GM18499 (cell line): Measurements from ENCODE around the gene ADAMTS14.
"Not testable (repeated sequence)": the region's sequence is repeated elsewhere in the genome, so short reads cannot be mapped to it uniquely, and the experiment has no call there.

Source experiments
- ATAC-seq: cut with Tn5 transposase; IDR thresholded peaks from one replicate; pipeline ENCODE4 v1.9.1; 2021; ENCODE audit warnings: moderate number of reproducible peaks; ENCODE audit not compliant: insufficient read depth, unreplicated experiment

ADAMTS14 gene, protein sequence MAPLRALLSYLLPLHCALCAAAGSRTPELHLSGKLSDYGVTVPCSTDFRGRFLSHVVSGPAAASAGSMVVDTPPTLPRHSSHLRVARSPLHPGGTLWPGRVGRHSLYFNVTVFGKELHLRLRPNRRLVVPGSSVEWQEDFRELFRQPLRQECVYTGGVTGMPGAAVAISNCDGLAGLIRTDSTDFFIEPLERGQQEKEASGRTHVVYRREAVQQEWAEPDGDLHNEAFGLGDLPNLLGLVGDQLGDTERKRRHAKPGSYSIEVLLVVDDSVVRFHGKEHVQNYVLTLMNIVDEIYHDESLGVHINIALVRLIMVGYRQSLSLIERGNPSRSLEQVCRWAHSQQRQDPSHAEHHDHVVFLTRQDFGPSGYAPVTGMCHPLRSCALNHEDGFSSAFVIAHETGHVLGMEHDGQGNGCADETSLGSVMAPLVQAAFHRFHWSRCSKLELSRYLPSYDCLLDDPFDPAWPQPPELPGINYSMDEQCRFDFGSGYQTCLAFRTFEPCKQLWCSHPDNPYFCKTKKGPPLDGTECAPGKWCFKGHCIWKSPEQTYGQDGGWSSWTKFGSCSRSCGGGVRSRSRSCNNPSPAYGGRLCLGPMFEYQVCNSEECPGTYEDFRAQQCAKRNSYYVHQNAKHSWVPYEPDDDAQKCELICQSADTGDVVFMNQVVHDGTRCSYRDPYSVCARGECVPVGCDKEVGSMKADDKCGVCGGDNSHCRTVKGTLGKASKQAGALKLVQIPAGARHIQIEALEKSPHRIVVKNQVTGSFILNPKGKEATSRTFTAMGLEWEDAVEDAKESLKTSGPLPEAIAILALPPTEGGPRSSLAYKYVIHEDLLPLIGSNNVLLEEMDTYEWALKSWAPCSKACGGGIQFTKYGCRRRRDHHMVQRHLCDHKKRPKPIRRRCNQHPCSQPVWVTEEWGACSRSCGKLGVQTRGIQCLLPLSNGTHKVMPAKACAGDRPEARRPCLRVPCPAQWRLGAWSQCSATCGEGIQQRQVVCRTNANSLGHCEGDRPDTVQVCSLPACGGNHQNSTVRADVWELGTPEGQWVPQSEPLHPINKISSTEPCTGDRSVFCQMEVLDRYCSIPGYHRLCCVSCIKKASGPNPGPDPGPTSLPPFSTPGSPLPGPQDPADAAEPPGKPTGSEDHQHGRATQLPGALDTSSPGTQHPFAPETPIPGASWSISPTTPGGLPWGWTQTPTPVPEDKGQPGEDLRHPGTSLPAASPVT

DNA sequence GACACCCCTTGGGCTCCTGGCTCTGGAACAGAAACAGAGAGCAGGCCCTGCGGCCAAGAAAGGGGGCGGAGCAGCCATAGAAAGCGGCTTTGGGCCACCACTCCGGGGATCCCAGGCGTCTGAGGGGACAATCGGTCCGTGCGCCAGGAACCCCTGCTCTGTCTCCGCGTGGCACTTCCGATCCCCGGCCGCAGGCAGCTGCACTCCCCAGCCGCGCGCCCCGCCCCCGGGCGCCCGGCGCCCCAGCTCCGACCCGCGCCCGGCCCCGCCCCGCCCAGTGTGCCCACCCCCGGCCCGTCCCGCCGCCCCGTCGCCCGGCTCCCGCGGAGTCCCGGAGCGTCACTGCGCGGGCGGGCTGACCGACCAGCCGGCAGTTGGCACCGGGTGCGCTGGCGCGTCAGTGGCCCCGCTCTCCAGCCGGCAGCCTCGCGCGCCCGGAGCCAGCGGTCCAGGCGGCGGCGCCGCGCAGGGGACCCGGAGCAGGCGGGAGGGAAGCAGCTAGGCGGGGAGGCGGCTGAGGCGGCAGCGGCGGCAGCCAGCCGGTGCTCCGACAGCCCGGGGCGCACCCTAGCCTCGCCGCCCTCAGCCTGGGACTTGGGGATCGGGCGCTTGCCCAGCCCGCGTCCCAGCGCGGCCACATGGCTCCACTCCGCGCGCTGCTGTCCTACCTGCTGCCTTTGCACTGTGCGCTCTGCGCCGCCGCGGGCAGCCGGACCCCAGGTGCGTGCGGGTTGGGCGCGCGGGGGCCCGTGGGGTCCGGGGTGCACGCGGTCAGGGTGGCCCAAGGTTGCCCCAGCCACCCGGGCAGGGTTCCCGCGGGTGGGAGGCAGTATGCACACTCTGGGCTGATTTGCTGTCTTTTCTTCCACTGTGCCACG lies at the start of gene ADAMTS14:
Gene ADAMTS14, plus strand, starts transcription at position 342 of the 878 bp plus-strand sequence. Its CDS starts 297 bp downstream, at position 639.
- no peak for ATAC-seq

DNA sequence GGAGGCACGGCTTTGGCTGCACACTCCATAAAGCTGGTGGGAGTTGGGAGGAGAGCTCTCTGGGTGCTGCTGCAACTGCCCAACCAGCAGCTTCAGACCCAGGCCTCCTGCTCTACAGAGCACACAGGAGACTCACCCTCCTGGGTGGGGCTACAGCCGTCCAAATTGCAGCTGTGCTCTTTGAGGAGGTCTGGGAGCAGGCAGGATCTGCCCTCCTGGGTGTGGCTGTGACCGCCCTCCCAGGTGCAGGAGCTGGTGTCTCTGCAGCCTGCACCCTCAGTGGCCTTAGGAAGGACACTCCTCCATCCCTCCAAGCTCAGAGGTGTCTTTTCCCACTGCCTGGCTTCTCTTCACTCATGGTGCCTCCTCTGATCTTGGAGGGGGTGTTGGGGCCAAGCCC lies 49.8 kb upstream of the ADAMTS14 start:
- no peak for ATAC-seq

DNA sequence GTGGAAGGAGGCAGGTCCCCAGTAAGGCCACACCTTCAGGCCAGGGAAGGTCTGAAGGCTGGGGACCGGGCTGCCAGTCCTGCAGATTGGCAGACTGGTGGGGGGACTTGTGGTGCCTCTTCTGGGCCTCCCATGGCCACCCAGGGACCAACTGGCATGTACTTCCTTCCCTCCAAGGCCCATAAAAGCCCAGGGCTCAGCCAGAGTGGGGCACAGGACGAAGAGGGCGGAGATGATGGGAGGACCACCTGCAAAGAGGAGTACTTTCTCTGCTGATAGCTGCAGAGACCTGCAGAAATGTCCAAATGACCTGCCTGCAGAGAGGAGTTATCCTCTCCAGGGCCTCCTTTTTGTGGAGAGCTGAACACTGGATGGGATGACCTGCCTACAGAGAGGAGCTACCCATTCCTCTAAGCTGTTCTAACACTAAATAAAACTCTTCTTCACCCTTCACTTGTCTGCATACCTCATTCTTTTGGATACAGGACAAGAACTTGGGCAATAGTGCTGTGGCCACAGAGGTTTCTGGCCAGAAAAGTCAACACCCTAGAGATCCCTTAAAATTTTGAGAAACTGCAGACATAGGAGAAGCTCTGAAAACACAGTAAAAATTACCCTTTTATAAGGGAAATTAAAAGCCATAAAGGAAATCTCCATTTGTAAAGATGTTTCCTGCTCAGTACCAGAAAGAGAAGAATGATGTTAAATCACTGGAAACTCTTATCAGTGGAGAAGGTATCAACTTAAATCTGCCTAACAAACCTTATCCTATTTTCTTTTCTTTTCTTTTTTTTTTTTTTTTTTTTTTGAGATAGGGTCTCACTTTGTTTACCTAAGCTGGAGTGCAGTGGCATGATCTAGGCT lies 49.1 kb upstream of the ADAMTS14 start:
- ATAC-seq = no peak

DNA sequence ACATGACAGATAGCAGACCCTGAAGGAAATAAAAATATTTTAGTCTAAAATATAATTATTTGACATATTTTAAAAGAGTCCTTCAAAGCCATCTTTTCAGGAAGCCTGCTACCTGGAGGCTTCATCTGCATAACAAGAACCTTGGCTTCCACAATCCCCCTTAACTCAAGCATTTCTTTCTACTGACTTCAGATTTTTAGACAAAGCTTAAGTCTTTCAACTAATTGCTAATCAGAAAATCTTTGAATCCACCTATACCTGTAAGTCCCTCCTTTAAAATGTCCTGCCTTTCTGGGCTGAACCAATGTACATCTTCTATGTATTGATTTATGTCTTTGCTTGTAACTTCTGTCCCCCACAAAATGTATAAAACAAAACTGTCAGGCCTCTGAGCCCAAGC lies 46.2 kb upstream of the ADAMTS14 start:
- ATAC-seq = no peak

DNA sequence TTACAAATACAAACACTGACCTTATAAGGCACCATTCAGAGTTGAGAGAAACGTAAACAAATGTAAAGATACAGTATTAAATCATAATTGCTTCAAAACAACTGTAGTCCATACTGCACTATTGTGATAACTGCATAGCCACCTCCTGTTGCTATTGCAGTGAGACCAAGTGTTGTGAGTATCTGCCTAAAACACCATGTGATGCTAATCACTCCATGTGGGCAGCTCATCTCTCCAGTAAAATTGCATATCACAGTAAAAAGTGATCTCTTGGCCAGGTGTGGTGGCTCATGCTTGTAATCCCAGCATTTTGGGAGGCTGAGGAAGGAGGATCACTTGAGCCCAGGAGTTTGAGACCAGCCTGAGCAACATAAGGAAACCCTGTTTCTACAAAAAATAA lies 43.0 kb upstream of the ADAMTS14 start:
- no peak for ATAC-seq

DNA sequence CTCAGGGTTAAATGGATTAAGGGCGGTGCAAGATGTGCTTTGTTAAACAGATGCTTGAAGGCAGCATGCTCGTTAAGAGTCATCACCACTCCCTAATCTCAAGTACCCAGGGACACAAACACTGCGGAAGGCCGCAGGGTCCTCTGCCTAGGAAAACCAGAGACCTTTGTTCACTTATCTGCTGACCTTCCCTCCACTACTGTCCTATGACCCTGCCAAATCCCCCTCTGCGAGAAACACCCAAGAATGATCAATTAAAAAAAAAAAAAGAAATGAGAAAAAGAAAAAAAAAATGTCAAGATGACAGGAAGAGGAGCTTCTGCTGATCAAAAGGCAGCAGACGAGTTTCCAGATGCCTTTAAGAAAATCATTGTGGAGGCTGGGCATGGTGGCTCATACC lies 40.6 kb upstream of the ADAMTS14 start:
- not testable (repeated sequence) for ATAC-seq

DNA sequence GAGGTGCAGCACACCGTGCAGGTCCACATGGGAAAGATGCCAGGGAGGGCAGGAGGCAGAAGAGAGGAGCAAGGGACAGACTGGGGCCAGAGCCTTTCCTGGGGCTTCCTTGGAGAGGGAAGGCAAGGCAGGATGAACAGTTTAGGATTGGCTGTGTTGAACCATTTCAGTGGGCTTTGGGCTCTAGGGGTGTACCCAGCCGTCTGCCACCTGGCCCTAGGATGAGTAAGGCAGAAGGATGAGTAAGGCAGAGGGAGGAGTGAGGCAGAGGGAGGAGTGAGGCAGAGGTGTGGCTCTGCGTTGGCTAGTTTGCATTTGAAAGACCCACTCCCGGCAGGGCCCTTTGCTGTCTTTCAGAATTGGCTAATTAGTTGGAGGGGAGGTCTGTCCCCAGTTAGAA lies 38.3 kb upstream of the ADAMTS14 start:
- ATAC-seq = no peak

DNA sequence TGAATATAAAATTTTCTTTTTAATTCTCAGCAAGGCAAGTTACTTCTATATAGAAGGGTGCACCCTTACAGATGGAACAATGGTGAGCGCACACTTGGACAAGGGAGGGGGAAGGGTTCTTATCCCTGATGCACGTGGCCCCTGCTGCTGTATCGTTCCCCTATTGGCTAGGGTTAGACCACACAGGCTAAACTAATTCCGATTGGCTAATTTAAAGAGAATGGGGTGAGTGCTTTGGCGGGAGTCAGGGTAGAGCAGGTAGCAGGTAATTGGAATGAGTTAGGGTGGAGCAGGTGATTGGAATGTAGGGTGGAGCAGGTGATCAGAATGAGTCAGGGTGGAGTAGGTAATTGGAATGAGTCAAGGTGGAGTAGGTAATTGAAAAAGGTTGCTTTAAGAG lies 37.8 kb upstream of the ADAMTS14 start:
- not testable (repeated sequence) for ATAC-seq

DNA sequence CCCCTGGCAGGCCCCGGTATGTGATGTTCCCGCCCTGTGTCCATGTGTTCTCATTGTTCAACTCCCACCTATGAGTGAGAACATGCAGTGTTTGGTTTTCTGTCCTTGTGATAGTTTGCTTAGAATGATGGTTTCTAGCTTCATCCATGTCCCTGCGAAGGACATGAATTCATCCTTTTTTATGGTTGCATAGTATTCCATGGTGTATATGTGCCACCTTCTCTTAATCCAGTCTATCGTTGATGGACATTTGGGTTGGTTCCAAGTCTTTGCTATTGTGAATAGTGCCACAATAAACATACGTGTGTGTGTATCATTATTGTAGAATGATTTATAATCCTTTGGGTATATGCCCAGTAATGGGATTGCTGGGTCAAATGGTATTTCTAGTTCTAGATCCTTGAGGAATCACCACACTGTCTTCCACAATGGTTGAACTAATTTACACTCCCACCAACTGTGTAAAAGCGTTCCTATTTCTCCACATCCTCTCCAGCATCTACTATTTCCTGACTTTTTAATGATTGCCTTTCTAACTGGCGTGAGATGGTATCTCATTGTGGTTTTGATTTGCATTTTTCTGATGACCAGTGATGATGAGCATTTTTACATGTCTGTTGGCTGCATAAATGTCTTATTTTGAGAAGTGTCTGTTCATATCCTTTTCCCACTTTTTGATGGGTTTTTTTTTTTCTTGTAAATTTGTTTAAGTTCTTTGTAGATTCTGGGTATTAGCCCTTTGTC lies 32.5 kb upstream of the ADAMTS14 start:
- ATAC-seq = not testable (repeated sequence)

DNA sequence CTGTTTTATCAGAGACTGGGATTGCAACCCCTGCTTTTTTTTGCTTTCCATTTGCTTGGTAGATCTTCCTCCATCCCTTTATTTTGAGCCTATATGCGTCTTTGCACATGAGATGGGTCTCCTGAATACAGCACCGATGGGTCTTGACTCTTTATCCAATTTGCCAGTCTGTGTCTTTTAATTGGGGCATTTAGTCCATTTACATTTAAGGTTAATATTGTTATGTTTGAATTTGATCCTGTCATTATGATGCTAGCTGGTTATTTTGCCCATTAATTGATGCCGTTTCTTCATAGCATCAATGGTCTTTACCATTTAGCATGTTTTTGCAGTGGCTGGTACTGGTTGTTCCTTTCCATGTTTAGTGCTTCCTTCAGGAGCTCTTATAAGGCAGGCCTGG lies 29.0 kb upstream of the ADAMTS14 start:
- not testable (repeated sequence) for ATAC-seq

DNA sequence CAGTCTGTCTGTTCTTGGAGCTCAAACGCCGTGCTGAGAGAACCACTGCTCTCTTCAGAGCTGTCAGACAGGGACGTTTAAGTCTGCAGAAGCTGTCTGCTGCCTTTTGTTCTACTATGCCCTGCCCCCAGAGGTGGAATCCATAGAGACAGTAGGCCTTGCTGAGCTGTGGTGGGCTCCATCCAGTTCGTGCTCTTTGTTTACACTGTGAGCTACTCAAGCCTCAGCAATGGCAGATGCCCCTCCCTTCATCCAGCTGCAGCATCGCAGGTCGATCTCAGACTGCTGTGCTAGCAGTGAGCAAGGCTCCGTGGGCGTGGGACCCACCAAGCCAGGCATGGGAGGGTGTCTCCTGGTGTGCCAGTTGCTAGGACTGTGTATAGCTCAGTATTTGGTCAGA lies 27.3 kb upstream of the ADAMTS14 start:
- ATAC-seq = not testable (repeated sequence)

DNA sequence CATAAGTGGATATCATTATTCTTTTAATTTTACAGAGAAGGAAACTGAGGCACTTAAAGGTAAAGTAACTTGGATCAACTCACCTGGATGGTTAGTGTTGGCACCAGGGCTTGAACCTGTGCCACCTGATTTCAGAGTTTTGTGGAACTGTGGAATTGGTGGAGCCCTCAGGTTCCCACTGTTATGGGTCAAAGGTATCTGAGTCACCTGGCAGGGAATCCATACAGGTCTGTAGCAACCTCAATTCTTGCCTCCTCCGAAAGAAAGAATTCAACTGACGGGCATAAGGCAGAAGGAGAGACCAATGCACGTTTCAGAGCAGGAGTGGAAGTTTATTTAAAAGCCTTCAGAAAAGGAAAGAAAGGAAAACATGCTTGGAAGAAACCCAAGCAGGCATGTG lies 25.2 kb upstream of the ADAMTS14 start:
- no peak for ATAC-seq

DNA sequence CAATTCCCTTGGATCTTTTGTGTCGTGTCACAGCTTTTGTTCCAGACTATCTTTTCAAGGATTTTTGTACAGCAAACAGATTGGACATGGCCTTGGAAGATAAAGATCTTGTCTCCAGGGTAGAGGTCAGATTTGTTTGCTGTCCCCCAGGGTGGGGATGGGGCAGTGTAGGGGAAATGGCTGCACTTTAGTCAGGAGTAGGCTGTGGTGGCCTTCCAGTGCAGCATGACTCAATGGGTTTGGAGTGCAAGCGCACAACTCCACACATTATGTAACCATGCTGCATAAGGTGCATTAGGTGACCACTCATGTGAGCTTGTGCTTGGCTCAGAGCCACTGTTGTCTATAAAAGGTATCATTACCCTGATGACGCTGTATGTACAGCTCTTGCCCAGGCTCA lies 23.9 kb upstream of the ADAMTS14 start:
- ATAC-seq = no peak

DNA sequence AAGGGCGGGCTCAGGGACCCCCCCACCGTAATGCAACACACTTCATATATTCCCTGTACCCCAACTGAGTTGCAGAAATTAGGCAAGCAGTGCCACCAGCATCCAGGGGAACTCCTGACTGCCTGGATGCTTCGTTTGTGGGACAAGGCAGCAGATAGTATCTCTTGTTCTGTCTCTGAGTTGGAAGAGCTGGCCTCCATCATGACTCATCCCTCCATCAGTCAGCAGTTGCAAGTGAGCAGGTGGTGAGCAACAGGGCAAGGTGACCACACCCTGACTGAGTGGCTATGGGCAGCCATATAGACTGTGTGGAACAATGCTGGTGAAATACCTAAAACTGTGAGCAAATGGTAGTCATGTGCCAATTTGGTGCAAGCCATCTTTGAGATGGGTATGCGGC lies 22.8 kb upstream of the ADAMTS14 start:
- no peak for ATAC-seq

DNA sequence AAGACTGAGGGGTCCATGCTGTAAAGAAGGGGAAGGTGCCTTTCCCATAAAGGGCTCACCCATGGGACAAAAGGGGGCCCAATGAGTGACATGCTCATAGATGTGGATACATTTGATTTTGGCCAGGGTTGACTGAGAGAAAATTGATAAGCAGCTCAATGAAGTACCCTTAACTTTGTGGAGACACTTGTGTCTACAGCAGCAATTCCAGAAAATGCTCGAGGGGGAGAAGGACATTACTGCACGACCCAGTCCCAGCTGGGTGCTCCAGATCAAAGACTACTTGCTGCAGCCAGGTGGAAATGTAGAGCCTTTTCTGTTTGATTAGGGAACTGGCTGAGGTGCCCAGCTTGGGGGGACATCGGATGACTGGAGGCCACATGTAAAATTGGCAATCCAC lies 22.2 kb upstream of the ADAMTS14 start:
- ATAC-seq = no peak

DNA sequence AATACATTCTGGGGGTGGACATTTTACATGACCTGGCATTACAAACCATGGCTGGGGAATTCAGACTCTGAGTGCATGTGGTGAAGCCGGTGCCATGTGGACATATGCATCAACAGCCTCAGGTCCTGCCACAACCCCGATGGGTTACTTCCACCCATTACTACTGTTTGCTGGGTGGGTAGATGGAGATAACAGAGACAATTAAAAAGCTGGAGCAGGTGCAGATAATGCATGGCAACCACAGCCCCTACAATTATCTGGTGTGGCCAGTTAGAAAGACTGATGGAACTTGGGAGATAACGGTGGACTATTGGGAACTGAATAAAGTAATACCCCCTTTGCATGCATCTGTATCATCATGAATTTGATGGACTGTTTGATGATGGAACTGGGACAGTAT lies 21.6 kb upstream of the ADAMTS14 start:
- ATAC-seq = no peak

DNA sequence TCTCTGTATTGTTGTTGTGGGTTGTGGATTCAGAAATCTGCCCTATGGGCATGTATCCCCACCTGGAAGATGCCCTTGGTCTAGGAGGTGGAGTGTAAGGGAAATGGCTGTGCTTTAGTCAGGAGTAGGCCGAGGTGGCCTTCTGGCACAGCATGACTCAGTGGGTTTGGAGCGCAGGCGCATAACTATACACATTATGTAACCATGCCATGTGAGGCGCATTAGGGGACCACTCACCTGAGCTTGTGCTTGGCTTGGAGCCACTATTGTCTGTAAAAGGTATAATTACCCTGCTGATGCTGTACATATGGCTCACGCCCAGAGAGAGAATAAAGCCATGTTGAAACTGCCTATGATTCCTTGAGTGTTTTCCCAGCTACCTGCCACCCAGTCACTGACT lies 20.6 kb upstream of the ADAMTS14 start:
- ATAC-seq = no peak
